Panc1 (cell line): ENCODE results near the gene ZNF19. TPM values are rescaled to one million over a fixed set of nuclear protein-coding genes. Genes with fewer than 3 reads are reported as not detected.

Experiments
- ATAC-seq: fragments of 200-7000 bp; cut with Tn5 transposase; 2 replicates; pipeline ENCODE4 v1.9.1; 2020; ENCODE audit warnings: mild to moderate bottlenecking, moderate library complexity
- BruUV-seq: library from RNA; stranded (reverse); fragments of 400-500 nt; replicated peaks from 2 replicates; lab custom pipeline; 2021; lab: Mats Ljungman, UMichigan
- CTCF ChIA-PET: fragments of 300-600 bp; sonication (Branson Sonifier 250); formaldehyde crosslinking; loops from one replicate; lab custom pipeline; 2022; ENCODE audit warnings: antibody characterized with exemption; lab: Charles Lee
- POLR2A ChIA-PET: fragments of 300-600 bp; sonication (Branson Sonifier 250); formaldehyde crosslinking; loops from one replicate; lab custom pipeline; 2022; ENCODE audit warnings: antibody characterized with exemption; lab: Charles Lee
- DNase-seq: peaks from one replicate; pipeline ENCODE4 v3.0.0-alpha.2; 2010; ENCODE audit warnings: low read depth, low spot score
- H3K27ac ChIP-seq: 2 replicates; pipeline ENCODE4 v1.5.1; 2011; ENCODE audit warnings: mild to moderate bottlenecking, low read length, inconsistent platforms
- H3K27me3 ChIP-seq: fragments of 200-500 bp; sonication (Bioruptor generic); 2 replicates; pipeline ENCODE4 v1.6.0; 2014; ENCODE audit warnings: low read length, inconsistent platforms; ENCODE audit not compliant: control insufficient read depth, insufficient read depth
- H3K36me3 ChIP-seq: fragments of 200-500 bp; sonication (Bioruptor generic); 2 replicates; pipeline ENCODE4 v1.5.1; 2014; ENCODE audit warnings: inconsistent platforms, mild to moderate bottlenecking, low read length, moderate library complexity; ENCODE audit not compliant: control insufficient read depth, insufficient read depth
- H3K4me1 ChIP-seq: 2 replicates; pipeline ENCODE4 v1.5.1; 2011; ENCODE audit warnings: inconsistent platforms, mild to moderate bottlenecking, low read length, moderate library complexity; ENCODE audit not compliant: control insufficient read depth, insufficient read depth
- H3K4me3 ChIP-seq, 2 experiments: 2 replicates each; pipeline ENCODE4 v1.5.1; 2011 to 2012; ENCODE audit warnings: low read depth in 2 of 2, low read length in 2 of 2, mild to moderate bottlenecking in 2 of 2, inconsistent platforms in 1 of 2, moderate library complexity in 1 of 2
- H3K9me3 ChIP-seq: fragments of 200-500 bp; sonication (Bioruptor generic); 2 replicates; pipeline ENCODE4 v1.5.1; 2014; ENCODE audit warnings: low read depth, mild to moderate bottlenecking, inconsistent platforms, low read length, moderate library complexity; ENCODE audit not compliant: control insufficient read depth, insufficient read depth
- POLR2AphosphoS5 ChIP-seq: IDR thresholded peaks from 2 replicates; pipeline ENCODE4 v1.6.1; 2012; ENCODE audit warnings: mild to moderate bottlenecking, low read depth, low read length, moderate library complexity
- SIN3A ChIP-seq: IDR thresholded peaks from 2 replicates; pipeline ENCODE4 v1.6.1; 2012; ENCODE audit warnings: low read depth, mild to moderate bottlenecking, low read length, moderate library complexity, borderline replicate concordance; ENCODE audit not compliant: insufficient read depth
- TCF7L2 ChIP-seq: IDR thresholded peaks from 2 replicates; pipeline ENCODE4 v1.6.1; 2011; ENCODE audit warnings: mild to moderate bottlenecking, low read depth, low read length, inconsistent platforms
- in situ Hi-C: cut with HindIII; loops from 2 replicates; pipeline ENCODE4 v1.10.0; 2016; ENCODE audit warnings: low sequenced_read_pairs, low pct_unique_long_range_greater_than_20kb
- intact Hi-C: fragments of 100-400 bp; cut with micrococcal nuclease; formaldehyde crosslinking; loops from one replicate; pipeline ENCODE4 v1.10.0; 2022; ENCODE audit not compliant: unreplicated experiment
- total RNA-seq: library from RNA; stranded (reverse); gene quantifications from one replicate; pipeline ENCODE4 v1.2.1, GENCODE V29; 2021; ENCODE audit not compliant: unreplicated experiment
- TF ChIP-seq, protein P1 (sequence below), 2 experiments: IDR thresholded peaks; 2 replicates each; pipeline ENCODE4 v1.6.1; 2011 to 2012; ENCODE audit warnings: low read depth in 2 of 2, control low read depth in 1 of 2, low read length in 1 of 2, mild to moderate bottlenecking in 1 of 2, moderate library complexity in 1 of 2; ENCODE audit not compliant: insufficient read depth in 1 of 2
- TF ChIP-seq, protein P2 (sequence below): fragments of 450-650 bp; IDR thresholded peaks from 2 replicates; pipeline ENCODE4 v1.5.1; 2017; ENCODE audit warnings: mild to moderate bottlenecking

The ZNF19 gene
- total RNA-seq, 1 experiment from 2014 or later, result 2.5 TPM

DNA sequence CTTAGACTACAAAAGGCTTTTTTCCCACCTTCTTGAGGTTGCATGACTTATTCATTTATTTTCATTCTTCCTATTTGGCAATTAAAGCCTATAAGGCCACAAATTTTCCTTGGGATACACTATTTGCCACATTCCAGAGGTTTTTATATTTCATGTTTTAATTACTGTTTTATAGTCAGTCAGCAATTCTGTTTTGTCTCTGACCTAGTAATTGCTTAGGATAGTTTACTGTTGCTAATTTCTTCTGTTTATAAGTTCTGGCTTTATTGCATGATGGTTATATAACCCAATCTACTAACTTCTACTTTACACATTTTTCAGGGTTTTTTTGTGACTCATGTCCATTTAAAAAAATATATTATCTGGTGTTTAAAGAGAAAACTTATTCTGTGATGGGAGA, 29.6 kb downstream of the ZNF19 start:
- Histone ChIP-seq H3K36me3 (peaks cover 8% of the 10 kb centered on the region; the same call in 1 of the 2 replicates), H3K27ac (no peak overlapping the region), H3K4me3 (no peak overlapping the region), H3K4me1 (no peaks in the 10 kb centered on the region; the same call in 1 of the 2 replicates), H3K9me3 (peaks cover 2% of the 10 kb centered on the region; the same call in 1 of the 2 replicates), H3K27me3 (no peaks in the 10 kb centered on the region)
- POLR2A ChIA-PET, result interaction anchor here (0.7 kb wide), 1 partner anchor 13 kb away, joined by 4 read pairs; no protein-coding TSS in a partner anchor
- intact Hi-C loops (no loop called here), in situ Hi-C loops (no loop called here)
- no peak for DNase-seq
- TF ChIP-seq, protein P1, sequence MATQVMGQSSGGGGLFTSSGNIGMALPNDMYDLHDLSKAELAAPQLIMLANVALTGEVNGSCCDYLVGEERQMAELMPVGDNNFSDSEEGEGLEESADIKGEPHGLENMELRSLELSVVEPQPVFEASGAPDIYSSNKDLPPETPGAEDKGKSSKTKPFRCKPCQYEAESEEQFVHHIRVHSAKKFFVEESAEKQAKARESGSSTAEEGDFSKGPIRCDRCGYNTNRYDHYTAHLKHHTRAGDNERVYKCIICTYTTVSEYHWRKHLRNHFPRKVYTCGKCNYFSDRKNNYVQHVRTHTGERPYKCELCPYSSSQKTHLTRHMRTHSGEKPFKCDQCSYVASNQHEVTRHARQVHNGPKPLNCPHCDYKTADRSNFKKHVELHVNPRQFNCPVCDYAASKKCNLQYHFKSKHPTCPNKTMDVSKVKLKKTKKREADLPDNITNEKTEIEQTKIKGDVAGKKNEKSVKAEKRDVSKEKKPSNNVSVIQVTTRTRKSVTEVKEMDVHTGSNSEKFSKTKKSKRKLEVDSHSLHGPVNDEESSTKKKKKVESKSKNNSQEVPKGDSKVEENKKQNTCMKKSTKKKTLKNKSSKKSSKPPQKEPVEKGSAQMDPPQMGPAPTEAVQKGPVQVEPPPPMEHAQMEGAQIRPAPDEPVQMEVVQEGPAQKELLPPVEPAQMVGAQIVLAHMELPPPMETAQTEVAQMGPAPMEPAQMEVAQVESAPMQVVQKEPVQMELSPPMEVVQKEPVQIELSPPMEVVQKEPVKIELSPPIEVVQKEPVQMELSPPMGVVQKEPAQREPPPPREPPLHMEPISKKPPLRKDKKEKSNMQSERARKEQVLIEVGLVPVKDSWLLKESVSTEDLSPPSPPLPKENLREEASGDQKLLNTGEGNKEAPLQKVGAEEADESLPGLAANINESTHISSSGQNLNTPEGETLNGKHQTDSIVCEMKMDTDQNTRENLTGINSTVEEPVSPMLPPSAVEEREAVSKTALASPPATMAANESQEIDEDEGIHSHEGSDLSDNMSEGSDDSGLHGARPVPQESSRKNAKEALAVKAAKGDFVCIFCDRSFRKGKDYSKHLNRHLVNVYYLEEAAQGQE (IDR thresholded peaks at IDR 0.05; ENCODE audit: insufficient read depth in 1 of 2, low read depth in 2 of 2, low read length in 1 of 2), result no peak
- TF ChIP-seq, protein P2, sequence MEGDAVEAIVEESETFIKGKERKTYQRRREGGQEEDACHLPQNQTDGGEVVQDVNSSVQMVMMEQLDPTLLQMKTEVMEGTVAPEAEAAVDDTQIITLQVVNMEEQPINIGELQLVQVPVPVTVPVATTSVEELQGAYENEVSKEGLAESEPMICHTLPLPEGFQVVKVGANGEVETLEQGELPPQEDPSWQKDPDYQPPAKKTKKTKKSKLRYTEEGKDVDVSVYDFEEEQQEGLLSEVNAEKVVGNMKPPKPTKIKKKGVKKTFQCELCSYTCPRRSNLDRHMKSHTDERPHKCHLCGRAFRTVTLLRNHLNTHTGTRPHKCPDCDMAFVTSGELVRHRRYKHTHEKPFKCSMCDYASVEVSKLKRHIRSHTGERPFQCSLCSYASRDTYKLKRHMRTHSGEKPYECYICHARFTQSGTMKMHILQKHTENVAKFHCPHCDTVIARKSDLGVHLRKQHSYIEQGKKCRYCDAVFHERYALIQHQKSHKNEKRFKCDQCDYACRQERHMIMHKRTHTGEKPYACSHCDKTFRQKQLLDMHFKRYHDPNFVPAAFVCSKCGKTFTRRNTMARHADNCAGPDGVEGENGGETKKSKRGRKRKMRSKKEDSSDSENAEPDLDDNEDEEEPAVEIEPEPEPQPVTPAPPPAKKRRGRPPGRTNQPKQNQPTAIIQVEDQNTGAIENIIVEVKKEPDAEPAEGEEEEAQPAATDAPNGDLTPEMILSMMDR, result no peak
- TF ChIP-seq SIN3A (no peak), TCF7L2 (no peak), POLR2AphosphoS5 (no peak)
- no peak for ATAC-seq
- CTCF ChIA-PET, result no interaction called here
- no TSS peak for BruUV-seq

DNA sequence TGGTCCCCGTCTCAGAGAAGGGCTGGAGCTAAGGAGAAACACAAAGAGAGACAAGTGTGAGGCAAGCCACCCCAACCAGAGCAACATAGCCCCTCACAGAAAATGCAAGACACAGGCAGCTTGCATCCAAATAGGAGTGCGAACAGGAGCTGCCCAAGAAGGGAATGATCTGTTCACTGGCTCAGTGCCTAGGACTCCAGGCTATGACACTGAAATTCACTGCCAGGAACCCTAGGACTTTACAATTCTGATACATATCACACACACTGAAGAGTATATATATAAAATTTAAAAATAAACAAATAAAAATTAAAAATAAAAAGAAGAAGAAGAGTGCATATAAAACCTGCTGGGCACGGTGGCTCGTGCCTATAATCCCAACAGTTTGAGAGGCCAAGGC, 32.3 kb downstream of the ZNF19 start:
- H3K4me3 ChIP-seq, result no peak overlapping the region
- ATAC-seq (no peak), DNase-seq (no peak)
- no peaks in the 10 kb centered on the region for H3K27me3 ChIP-seq
- peaks cover 6% of the 10 kb centered on the region; the same call in 1 of the 2 replicates for H3K36me3 ChIP-seq
- POLR2A ChIA-PET, result no interaction called here
- TF ChIP-seq, protein P2, result no peak
- no peak for TF ChIP-seq SIN3A
- TF ChIP-seq POLR2AphosphoS5, result no peak
- no peak for TF ChIP-seq TCF7L2
- TF ChIP-seq, protein P1 (IDR thresholded peaks at IDR 0.05; ENCODE audit: insufficient read depth in 1 of 2, low read depth in 2 of 2, low read length in 1 of 2), result no peak
- H3K4me1 ChIP-seq, result no peaks in the 10 kb centered on the region; the same call in 1 of the 2 replicates
- BruUV-seq, result no TSS peak
- intact Hi-C loops (no loop called here), in situ Hi-C loops (no loop called here)
- H3K27ac ChIP-seq, result no peak overlapping the region
- peaks cover 8% of the 10 kb centered on the region; the same call in 1 of the 2 replicates for H3K9me3 ChIP-seq
- CTCF ChIA-PET, result no interaction called here
